Peyer's patch (tissue), 4 donors: ENCODE results near the gene PRDX3. TPM values are rescaled to one million over a fixed set of nuclear protein-coding genes. Genes with fewer than 3 reads are reported as not detected.
A peak's percentile ranks its signal among the peaks of the same experiment; 100 is the strongest.

Experiments
- DNase-seq, 3 donors: peaks; one replicate each; pipeline ENCODE4 v3.0.0-alpha.2; 2017 to 2019
- H3K27ac ChIP-seq, 4 donors: fragments of 200-600 bp; sonication (generic); one replicate each; pipeline ENCODE4 v1.5.1; 2016 to 2019
- H3K27me3 ChIP-seq, 2 donors: fragments of 200-600 bp; sonication (generic); one replicate each; pipeline ENCODE4 v1.5.1; 2019
- H3K36me3 ChIP-seq, 3 donors: fragments of 200-600 bp; sonication (generic); one replicate each; pipeline ENCODE4 v1.5.1; 2016 to 2019
- H3K4me1 ChIP-seq, 4 donors: fragments of 200-600 bp; sonication (generic); one replicate each; pipeline ENCODE4 v1.5.1; 2016 to 2019
- H3K4me3 ChIP-seq, 4 donors: fragments of 200-600 bp; sonication (generic); 1 replicate in 3 of 4; 2 replicates in 1 of 4; pipeline ENCODE4 v1.5.1; 2016 to 2019; ENCODE audit warnings: mild to moderate bottlenecking in 1 of 4
- H3K9me3 ChIP-seq, 4 donors: fragments of 200-600 bp; sonication (generic); one replicate each; pipeline ENCODE4 v1.5.1; 2016 to 2019; ENCODE audit warnings: mild to moderate bottlenecking in 1 of 4
- CTCF ChIP-seq, 6 experiments: fragments of 450-650 bp in 4 of 6; fragments of 200-600 bp in 2 of 6; sonication (generic) in 1 of 6; IDR thresholded peaks; one replicate each; pipeline ENCODE4 v1.5.1; 2017 to 2019; ENCODE audit warnings: antibody characterized with exemption in 6 of 6, mild to moderate bottlenecking in 3 of 6, moderate library complexity in 1 of 6
- POLR2A ChIP-seq, 2 donors: fragments of 450-650 bp; IDR thresholded peaks; one replicate each; pipeline ENCODE4 v1.5.1; 2017; ENCODE audit warnings: antibody characterized with exemption in 2 of 2, mild to moderate bottlenecking in 2 of 2, moderate library complexity in 2 of 2
- total RNA-seq, 4 donors: library from RNA; depleted of rRNA; stranded (reverse); fragments of >200 nt; gene quantifications; one replicate each; pipeline ENCODE4 v1.1.0, GENCODE V29; 2016

The PRDX3 gene
- total RNA-seq, 4 donors from 2014 or later, result 76.2 to 138 (median 107) TPM

- no peak overlapping the region for H3K27ac ChIP-seq
- no peak overlapping the region for H3K4me3 ChIP-seq
- H3K27me3 ChIP-seq, result no peaks in the 10 kb centered on the region
- no peaks in the 10 kb centered on the region for H3K9me3 ChIP-seq
- no peak for DNase-seq
- H3K36me3 ChIP-seq, result peaks cover 0 to 72% (median 0%) of the 10 kb centered on the region in 3 donors
- TF ChIP-seq POLR2A (IDR thresholded peaks at IDR 0.05), result no peak
- no peak for TF ChIP-seq CTCF (IDR thresholded peaks at IDR 0.05)
- peaks cover 0 to 8% (median 0%) of the 10 kb centered on the region in 4 donors for H3K4me1 ChIP-seq
These were observed 48.9 kb downstream of the PRDX3 start for GRCh38 chr10:119129721-119130120.

- Histone ChIP-seq H3K4me3 (no peak overlapping the region), H3K4me1 (peaks cover 0 to 1% (median 0%) of the 10 kb centered on the region in 4 donors), H3K9me3 (no peaks in the 10 kb centered on the region), H3K27me3 (no peaks in the 10 kb centered on the region), H3K36me3 (peaks cover 0 to 92% (median 0%) of the 10 kb centered on the region in 3 donors), H3K27ac (no peak overlapping the region)
- TF ChIP-seq CTCF (IDR thresholded peaks at IDR 0.05) (no peak), POLR2A (IDR thresholded peaks at IDR 0.05) (no peak)
- no peak for DNase-seq
These were observed 52.7 kb downstream of the PRDX3 start for GRCh38 chr10:119125942-119126341.

GRCh38 chr10:119120875-119121274, 57.7 kb downstream of the PRDX3 start:
- TF ChIP-seq CTCF (IDR thresholded peaks at IDR 0.05) (no peak), POLR2A (IDR thresholded peaks at IDR 0.05) (no peak)
- Histone ChIP-seq H3K27me3 (no peaks in the 10 kb centered on the region), H3K4me1 (no peaks in the 10 kb centered on the region), H3K4me3 (no peak overlapping the region), H3K9me3 (no peaks in the 10 kb centered on the region), H3K27ac (no peak overlapping the region), H3K36me3 (peaks cover 0 to 92% (median 0%) of the 10 kb centered on the region in 3 donors)
- no peak for DNase-seq

GRCh38 chr10:119120413-119120867, 58.2 kb downstream of the PRDX3 start:
- Histone ChIP-seq H3K4me1 (no peaks in the 10 kb centered on the region), H3K27me3 (no peaks in the 10 kb centered on the region), H3K9me3 (no peaks in the 10 kb centered on the region), H3K4me3 (no peak overlapping the region), H3K36me3 (peaks cover 0 to 87% (median 0%) of the 10 kb centered on the region in 3 donors), H3K27ac (peak overlapping the region in 1 of 4 donors; percentile 21)
- DNase-seq, result no peak
- TF ChIP-seq POLR2A (IDR thresholded peaks at IDR 0.05) (no peak), CTCF (IDR thresholded peaks at IDR 0.05) (no peak)

GRCh38 chr10:119119400-119119799, 59.2 kb downstream of the PRDX3 start:
- H3K27me3 ChIP-seq, result no peaks in the 10 kb centered on the region
- H3K4me3 ChIP-seq, result no peak overlapping the region
- no peak overlapping the region for H3K27ac ChIP-seq
- H3K9me3 ChIP-seq, result no peaks in the 10 kb centered on the region
- peaks cover 0 to 83% (median 0%) of the 10 kb centered on the region in 3 donors for H3K36me3 ChIP-seq
- no peak for TF ChIP-seq POLR2A (IDR thresholded peaks at IDR 0.05)
- TF ChIP-seq CTCF (IDR thresholded peaks at IDR 0.05), result no peak
- no peak for DNase-seq
- no peaks in the 10 kb centered on the region for H3K4me1 ChIP-seq

- Histone ChIP-seq H3K9me3 (no peaks in the 10 kb centered on the region), H3K27me3 (no peaks in the 10 kb centered on the region), H3K36me3 (peaks cover 0 to 83% (median 0%) of the 10 kb centered on the region in 3 donors), H3K4me1 (no peaks in the 10 kb centered on the region), H3K27ac (no peak overlapping the region), H3K4me3 (no peak overlapping the region)
- TF ChIP-seq CTCF (IDR thresholded peaks at IDR 0.05), result no peak
- no peak for TF ChIP-seq POLR2A (IDR thresholded peaks at IDR 0.05)
- no peak for DNase-seq
These were observed 60.4 kb downstream of the PRDX3 start for GRCh38 chr10:119118231-119118630.
